AG04449 (cell line): ENCODE measurements around the gene GALNT18.

Experiments
- CTCF ChIA-PET: fragments of 350-600 bp; formaldehyde crosslinking; extraction: SDS; loops from one replicate; lab custom pipeline; 2021; ENCODE audit warnings: antibody characterized with exemption; lab: Yijun Ruan, JAX
- POLR2A ChIA-PET: fragments of 400-600, 350-600 bp; formaldehyde crosslinking; extraction: SDS; loops from one replicate; lab custom pipeline; 2020; ENCODE audit warnings: antibody characterized with exemption, inconsistent platforms; lab: Yijun Ruan, JAX
- DNase-seq: peaks from one replicate; pipeline ENCODE4 v3.0.0-alpha.2; 2010; ENCODE audit warnings: low read depth, low spot score
- H3K4me3 ChIP-seq: 2 replicates; pipeline ENCODE4 v1.5.1; 2011; ENCODE audit warnings: low read depth, mild to moderate bottlenecking, control low read depth, low read length
- CTCF ChIP-seq: IDR thresholded peaks from one replicate; pipeline ENCODE4 v1.5.1; 2011; ENCODE audit warnings: mild to moderate bottlenecking, moderate library complexity, low read length, control low read depth, inconsistent platforms; ENCODE audit not compliant: insufficient read depth; ENCODE audit errors: missing control alignments

The GALNT18 gene

GRCh38 chr11:11408436-11409221 lies 213.2 kb downstream of the GALNT18 start:
- no peak for TF ChIP-seq CTCF
- CTCF ChIA-PET, result interaction anchor here (1.2 kb wide), 1 partner anchor 7 kb away, joined by 3 read pairs; no protein-coding TSS in a partner anchor
- POLR2A ChIA-PET, result no interaction called here
- no peak overlapping the region for H3K4me3 ChIP-seq
- no peak for DNase-seq

GRCh38 chr11:11407763-11408084 lies 214.1 kb downstream of the GALNT18 start:
- POLR2A ChIA-PET, result interaction anchor here (0.6 kb wide), 1 partner anchor 58 kb away, joined by 3 read pairs; no protein-coding TSS in a partner anchor
- no peak for DNase-seq
- no peak for TF ChIP-seq CTCF
- CTCF ChIA-PET, result no interaction called here
- no peak overlapping the region for H3K4me3 ChIP-seq

- no peak for DNase-seq
- ChIA-PET POLR2A (interaction anchor here (0.6 kb wide), 1 partner anchor 57 kb away, joined by 3 read pairs; no protein-coding TSS in a partner anchor), CTCF (no interaction called here)
- no peak for TF ChIP-seq CTCF
- no peak overlapping the region for H3K4me3 ChIP-seq
Measured at GRCh38 chr11:11407065-11407762, 214.6 kb downstream of the GALNT18 start.

DNA sequence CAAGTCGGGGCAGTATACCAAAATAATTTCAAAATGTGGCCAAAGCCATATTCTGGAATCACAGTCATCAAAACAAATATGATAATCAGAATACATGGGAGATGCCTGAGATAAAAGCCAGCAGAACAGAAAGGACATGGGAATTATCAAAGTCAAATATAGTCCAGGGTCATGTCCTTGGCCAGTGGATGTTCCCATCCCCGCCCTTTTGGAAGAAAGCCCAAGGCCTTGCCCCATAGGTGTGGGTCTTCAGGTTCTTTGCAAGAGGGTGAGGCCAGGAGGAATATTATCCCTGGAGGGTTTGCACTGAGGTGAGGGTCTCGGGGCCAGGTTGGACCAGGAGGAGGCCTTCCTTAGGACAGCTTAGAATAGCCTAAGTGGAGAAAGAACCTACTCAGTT lies 215.2 kb downstream of the GALNT18 start:
- TF ChIP-seq CTCF, result no peak
- ChIA-PET CTCF (no interaction called here), POLR2A (no interaction called here)
- DNase-seq, result no peak
- H3K4me3 ChIP-seq, result no peak overlapping the region

DNA sequence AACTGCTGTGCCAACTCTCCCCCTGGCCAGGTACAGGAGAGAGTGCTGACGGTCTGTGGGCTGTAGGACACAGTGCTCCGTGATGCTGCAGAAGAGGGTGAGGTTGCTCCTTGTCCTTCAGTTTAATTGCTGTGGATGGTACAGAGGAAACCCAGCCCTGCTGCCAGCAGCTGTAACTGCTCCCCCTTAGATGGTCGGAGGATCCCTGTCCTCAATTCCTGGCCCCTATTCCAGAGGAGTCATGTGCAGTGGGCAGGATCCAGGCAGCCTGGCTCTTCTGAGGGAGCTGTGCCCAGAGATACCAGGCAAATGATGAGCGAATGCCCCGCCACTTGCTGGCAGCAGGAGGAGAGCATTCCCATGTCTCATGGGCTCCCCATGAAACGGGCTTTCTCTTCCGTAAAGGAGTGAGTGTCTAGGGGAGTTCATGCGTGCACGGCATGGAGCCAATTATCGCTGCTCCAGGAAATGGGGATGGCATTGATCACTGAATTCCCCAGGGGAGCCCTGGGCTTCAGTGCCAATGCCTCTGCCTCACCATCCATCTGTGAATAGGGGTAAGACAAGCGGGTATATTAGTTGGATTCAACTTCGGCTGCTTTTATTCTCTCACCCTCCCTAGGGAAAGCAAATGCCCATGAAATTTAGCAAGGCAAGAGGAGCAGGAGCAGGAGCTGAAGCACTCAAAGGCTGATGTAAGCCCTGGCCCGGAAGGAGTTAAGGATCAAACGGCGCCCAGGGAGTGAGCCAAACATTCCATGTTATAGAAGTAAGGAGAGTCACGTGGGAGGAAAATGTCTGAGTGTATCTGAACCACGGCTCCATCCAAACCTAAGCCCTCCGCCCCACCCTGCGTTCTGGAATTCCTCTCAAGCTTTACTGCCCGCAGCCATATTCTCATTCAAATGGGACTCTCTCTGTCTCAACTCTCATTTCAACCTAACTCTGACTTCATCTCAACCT lies 217.8 kb downstream of the GALNT18 start:
- TF ChIP-seq CTCF, result no peak
- no peak overlapping the region for H3K4me3 ChIP-seq
- no peak for DNase-seq
- CTCF ChIA-PET, result interaction anchor here (0.8 to 1.8 kb wide), 2 partner anchors 12 to 218 kb away, joined by 3 to 4 read pairs; partner anchors contain the start of gene GALNT18
- POLR2A ChIA-PET, result interaction anchor here (0.8 kb wide), 1 partner anchor 37 kb away, joined by 3 read pairs; no protein-coding TSS in a partner anchor
